ENCODE measurements around the gene LSR.

LSR gene

GRCh38 chr19:35298561-35298972, 49.8 kb downstream of the LSR start:
- DNase-seq (ENCODE audit: low read depth in 1 of 2, low spot score in 1 of 2), result no peak

GRCh38 chr19:35299523-35300338, 50.9 kb downstream of the LSR start:
- no peak for DNase-seq (ENCODE audit: low read depth in 1 of 2, low spot score in 1 of 2)

- DNase-seq (ENCODE audit: low read depth in 1 of 2, low spot score in 1 of 2), result no peak
Measured at GRCh38 chr19:35300339-35300649, 51.5 kb downstream of the LSR start.

GRCh38 chr19:35301961-35302360, 53.2 kb downstream of the LSR start:
- no peak for DNase-seq (ENCODE audit: low read depth in 1 of 2, low spot score in 1 of 2)

- DNase-seq (ENCODE audit: low read depth in 1 of 2, low spot score in 1 of 2), result no peak
Measured at GRCh38 chr19:35302446-35302845, 53.6 kb downstream of the LSR start.

- DNase-seq (ENCODE audit: low read depth in 1 of 2, low spot score in 1 of 2), result no peak
Measured at GRCh38 chr19:35303357-35303915, 54.6 kb downstream of the LSR start.

GRCh38 chr19:35304036-35304435, 55.2 kb downstream of the LSR start:
- DNase-seq (ENCODE audit: low read depth in 1 of 2, low spot score in 1 of 2), result no peak

- DNase-seq (ENCODE audit: low read depth in 1 of 2, low spot score in 1 of 2), result no peak
Measured at GRCh38 chr19:35305181-35305580, 56.4 kb downstream of the LSR start.

- no peak for DNase-seq (ENCODE audit: low read depth in 1 of 2, low spot score in 1 of 2)
Measured at GRCh38 chr19:35306473-35307246, 57.9 kb downstream of the LSR start.

GRCh38 chr19:35307931-35308330, 59.1 kb downstream of the LSR start:
- no peak for DNase-seq (ENCODE audit: low read depth in 1 of 2, low spot score in 1 of 2)

GRCh38 chr19:35308910-35309309, 60.1 kb downstream of the LSR start:
- DNase-seq (ENCODE audit: low read depth in 1 of 2, low spot score in 1 of 2), result no peak

GRCh38 chr19:35309481-35310279, 60.9 kb downstream of the LSR start:
- DNase-seq (ENCODE audit: low read depth in 1 of 2, low spot score in 1 of 2), result no peak

GRCh38 chr19:35310331-35310730, 61.5 kb downstream of the LSR start:
- DNase-seq (ENCODE audit: low read depth in 1 of 2, low spot score in 1 of 2), result no peak

GRCh38 chr19:35310811-35311465, 62.1 kb downstream of the LSR start:
- no peak for DNase-seq (ENCODE audit: low read depth in 1 of 2, low spot score in 1 of 2)

GRCh38 chr19:35311901-35312665, 63.3 kb downstream of the LSR start:
- DNase-seq (ENCODE audit: low read depth in 1 of 2, low spot score in 1 of 2), result no peak

- no peak for DNase-seq (ENCODE audit: low read depth in 1 of 2, low spot score in 1 of 2)
Measured at GRCh38 chr19:35313587-35313986, 64.8 kb downstream of the LSR start.

- DNase-seq (ENCODE audit: low read depth in 1 of 2, low spot score in 1 of 2), result no peak
Measured at GRCh38 chr19:35314031-35314430, 65.2 kb downstream of the LSR start.

GRCh38 chr19:35314858-35315470, 66.2 kb downstream of the LSR start:
- no peak for DNase-seq (ENCODE audit: low read depth in 1 of 2, low spot score in 1 of 2)

- DNase-seq (ENCODE audit: low read depth in 1 of 2, low spot score in 1 of 2), result no peak
Measured at GRCh38 chr19:35315883-35316282, 67.1 kb downstream of the LSR start.

GRCh38 chr19:35316560-35316959, 67.8 kb downstream of the LSR start:
- no peak for DNase-seq (ENCODE audit: low read depth in 1 of 2, low spot score in 1 of 2)
